B cell (primary cell): ENCODE results near the gene PVR. TPM values are rescaled to one million over a fixed set of nuclear protein-coding genes. Genes with fewer than 3 reads are reported as not detected.

Experiments
- ATAC-seq: fragments of 200-7000 bp; cut with Tn5 transposase; one replicate; pipeline ENCODE4 v1.10.0; 2021; ENCODE audit warnings: low read depth, mild to moderate bottlenecking, moderate number of reproducible peaks, moderate library complexity
- CTCF ChIA-PET: fragments of 350-600 bp; sonication (Branson Sonifier 250); formaldehyde crosslinking; loops from one replicate; lab custom pipeline; 2021; ENCODE audit warnings: antibody characterized with exemption, inconsistent platforms; lab: Charles Lee
- POLR2A ChIA-PET: fragments of 350-600 bp; sonication (Branson Sonifier 250); formaldehyde crosslinking; loops from one replicate; lab custom pipeline; 2021; ENCODE audit warnings: antibody characterized with exemption; lab: Charles Lee
- DNase-seq: peaks from one replicate; pipeline ENCODE4 v3.0.0; 2013
- H2AFZ ChIP-seq: 2 replicates; pipeline ENCODE4 v1.6.1; 2012; ENCODE audit warnings: mild to moderate bottlenecking, low read depth, low read length; ENCODE audit not compliant: insufficient read depth, poor library complexity, severe bottlenecking
- H3K27ac ChIP-seq, 2 donors: 1 replicate in 1 of 2; 2 replicates in 1 of 2; pipeline ENCODE4 v1.5.1; 2012 to 2013; ENCODE audit warnings: low read length in 2 of 2, mild to moderate bottlenecking in 2 of 2, moderate library complexity in 1 of 2
- H3K27me3 ChIP-seq, 4 experiments: fragments of 200-600 bp in 1 of 4; sonication (generic) in 1 of 4; replicated peaks in 1 of 4; 1 replicate in 2 of 4; 2 replicates in 2 of 4; pipeline versions ENCODE4 v1.6.1 to v1.7.0; 2013 to 2016; ENCODE audit warnings: low read length in 3 of 4, mild to moderate bottlenecking in 2 of 4, mixed read lengths in 1 of 4, moderate library complexity in 1 of 4; ENCODE audit not compliant: insufficient read depth in 4 of 4, control insufficient read depth in 3 of 4; ENCODE audit errors: control extremely low read depth in 1 of 4
- H3K36me3 ChIP-seq, 2 experiments: replicated peaks in 1 of 2; 1 replicate in 1 of 2; 2 replicates in 1 of 2; pipeline versions ENCODE4 v1.6.1 to v1.7.1; 2013; ENCODE audit warnings: low read length in 1 of 2; ENCODE audit not compliant: insufficient read depth in 2 of 2, control insufficient read depth in 1 of 2; ENCODE audit errors: control extremely low read depth in 1 of 2, extremely low read depth in 1 of 2
- H3K4me1 ChIP-seq, 2 donors: fragments of 200-600 bp in 1 of 2; sonication (generic) in 1 of 2; 1 replicate in 1 of 2; 2 replicates in 1 of 2; pipeline versions ENCODE4 v1.5.1 to v1.6.1; 2013 to 2017; ENCODE audit warnings: low read length in 2 of 2; ENCODE audit not compliant: control insufficient read depth in 2 of 2, insufficient read depth in 2 of 2
- H3K4me2 ChIP-seq: replicated peaks from 2 replicates; pipeline ENCODE3; 2012; ENCODE audit warnings: mild to moderate bottlenecking, low read depth, low read length; ENCODE audit not compliant: poor library complexity, severe bottlenecking
- H3K4me3 ChIP-seq, 5 experiments: fragments of 200-600 bp in 1 of 5; sonication (generic) in 1 of 5; 1 replicate in 3 of 5; 2 replicates in 2 of 5; pipeline versions ENCODE4 v1.5.1 to v1.7.0; 2011 to 2016; ENCODE audit warnings: low read length in 4 of 5, mild to moderate bottlenecking in 4 of 5, low read depth in 2 of 5, control low read depth in 1 of 5, moderate library complexity in 1 of 5; ENCODE audit not compliant: insufficient read depth in 1 of 5; ENCODE audit errors: control extremely low read depth in 1 of 5, extremely low read depth in 1 of 5
- H3K79me2 ChIP-seq: fragments of 200-600 bp; sonication (generic); one replicate; pipeline ENCODE4 v1.6.0; 2016; ENCODE audit warnings: low read length; ENCODE audit not compliant: control insufficient read depth, insufficient read depth
- H3K9ac ChIP-seq: fragments of 200-600 bp; sonication (generic); 2 replicates; pipeline ENCODE4 v1.6.1; 2017; ENCODE audit warnings: mild to moderate bottlenecking, low read length, moderate library complexity
- H3K9me3 ChIP-seq, 3 donors: one replicate each; pipeline versions ENCODE4 v1.6.1 to v1.7.1; 2013; ENCODE audit warnings: low read length in 2 of 3; ENCODE audit not compliant: control insufficient read depth in 2 of 3, insufficient read depth in 1 of 3; ENCODE audit errors: control extremely low read depth in 1 of 3
- H4K20me1 ChIP-seq: 2 replicates; pipeline ENCODE4 v1.6.0; 2012; ENCODE audit warnings: mild to moderate bottlenecking, low read length; ENCODE audit not compliant: insufficient read depth, control insufficient read depth, poor library complexity, severe bottlenecking
- H3K27ac Mint-ChIP-seq: one replicate; pipeline ENCODE4 v1.8.0; 2021; ENCODE audit warnings: mixed read lengths
- H3K27me3 Mint-ChIP-seq: one replicate; pipeline ENCODE4 v1.8.0; 2021; ENCODE audit warnings: mixed read lengths
- H3K4me1 Mint-ChIP-seq: one replicate; pipeline ENCODE4 v1.8.0; 2021; ENCODE audit warnings: mixed read lengths
- H3K4me3 Mint-ChIP-seq: one replicate; pipeline ENCODE4 v1.8.0; 2021; ENCODE audit warnings: mixed read lengths
- H3K9me3 Mint-ChIP-seq: one replicate; pipeline ENCODE4 v1.8.0; 2022; ENCODE audit warnings: mixed read lengths; ENCODE audit not compliant: insufficient read depth
- CTCF ChIP-seq: fragments of 200-600 bp; IDR thresholded peaks from one replicate; pipeline ENCODE4 v1.8.0; 2022; ENCODE audit warnings: antibody characterized with exemption, mild to moderate bottlenecking
- EZH2 ChIP-seq: IDR thresholded peaks from 2 replicates; pipeline ENCODE4 v1.6.1; 2012; ENCODE audit warnings: borderline replicate concordance, low read depth, mild to moderate bottlenecking, moderate library complexity, low read length; ENCODE audit not compliant: insufficient read depth, poor library complexity, severe bottlenecking
- WGBS: methylation state at CpG from one replicate; pipeline ENCODE4 v1.1.5; 2013; ENCODE audit warnings: missing lambda C conversion rate; ENCODE audit not compliant: insufficient coverage; 5-methylcytosine and 5-hydroxymethylcytosine counted together
- intact Hi-C: fragments of 100-400 bp; cut with micrococcal nuclease; formaldehyde crosslinking; loops from one replicate; pipeline ENCODE4 v1.10.0; 2022
- polyA plus RNA-seq: library from polyadenylated mRNA; depleted of rRNA; stranded (reverse); fragments of >200 nt; gene quantifications from 2 replicates; pipeline ENCODE4 v1.2.3, GENCODE V29; 2012
- total RNA-seq, 2 donors: library from RNA; stranded (reverse); fragments of 120-200 nt in 1 of 2; gene quantifications; 1 replicate in 1 of 2; 2 replicates in 1 of 2; pipeline versions ENCODE4 v1.2.3 to v1.2.4, GENCODE V29; 2013 to 2022

PVR gene
- total and polyA plus RNA-seq, 2 donors (not counting 1 experiment from before 2014, with no cell fraction given), result 0.09 to 0.67 TPM

GRCh38 chr19:44692379-44692721 is 48.6 kb downstream of the PVR start:
- H3K36me3 ChIP-seq, result no peaks in the 10 kb centered on the region
- H4K20me1 ChIP-seq, result no peaks in the 10 kb centered on the region
- H2AFZ ChIP-seq, result peak overlapping the region; percentile 75
- DNase-seq (no peak), ATAC-seq (no peak)
- no peak overlapping the region for H3K4me3 ChIP-seq
- ChIA-PET CTCF (interaction anchor here (1.0 to 7.2 kb wide), 4 partner anchors 31 to 78 kb away, joined by 3 to 89 read pairs (median 35); no protein-coding TSS in a partner anchor), POLR2A (interaction anchor here (1.0 kb wide), 1 partner anchor 61 kb away, joined by 3 read pairs; no protein-coding TSS in a partner anchor)
- H3K27me3 Mint-ChIP-seq, result peaks cover 15% of the 10 kb centered on the region
- peak overlapping the region; percentile 71 for H3K4me2 ChIP-seq
- intact Hi-C loops, result no loop called here
- peaks cover 18% of the 10 kb centered on the region for H3K4me1 Mint-ChIP-seq
- peaks cover 0 to 7% (median 2%) of the 10 kb centered on the region in 4 experiments for H3K27me3 ChIP-seq
- peaks cover 15 to 26% of the 10 kb centered on the region in 2 donors for H3K4me1 ChIP-seq
- 8% methylated on average over 2 of the region's 5 CpGs for WGBS
- H3K27ac Mint-ChIP-seq, result peak overlapping the region; percentile 92
- no peaks in the 10 kb centered on the region for H3K9me3 ChIP-seq
- TF ChIP-seq CTCF, result no peak
- no peak for TF ChIP-seq EZH2
- H3K79me2 ChIP-seq, result no peaks in the 10 kb centered on the region
- no peaks in the 10 kb centered on the region for H3K9me3 Mint-ChIP-seq
- H3K9ac ChIP-seq, result peak overlapping the region; percentile 23
- H3K27ac ChIP-seq, result no peak overlapping the region
- H3K4me3 Mint-ChIP-seq, result peak overlapping the region; percentile 71

GRCh38 chr19:44694184-44694579 is 50.5 kb downstream of the PVR start:
- no peak overlapping the region for H2AFZ ChIP-seq
- Mint-ChIP-seq H3K27ac (peak overlapping the region; percentile 21), H3K27me3 (peaks cover 26% of the 10 kb centered on the region), H3K4me3 (no peak overlapping the region), H3K4me1 (peaks cover 16% of the 10 kb centered on the region), H3K9me3 (no peaks in the 10 kb centered on the region)
- intact Hi-C loops, result no loop called here
- H3K4me2 ChIP-seq, result no peak overlapping the region
- CTCF ChIA-PET, result interaction anchor here (2.0 kb wide), 1 partner anchor 76 kb away, joined by 5 read pairs; no protein-coding TSS in a partner anchor
- no peaks in the 10 kb centered on the region for H3K9me3 ChIP-seq
- DNase-seq (no peak), ATAC-seq (no peak)
- POLR2A ChIA-PET, result no interaction called here
- H3K79me2 ChIP-seq, result no peaks in the 10 kb centered on the region
- TF ChIP-seq EZH2 (no peak), CTCF (no peak)
- H3K4me1 ChIP-seq, result peaks cover 15 to 23% of the 10 kb centered on the region in 2 donors
- no peak overlapping the region for H3K27ac ChIP-seq
- no peaks in the 10 kb centered on the region for H4K20me1 ChIP-seq
- H3K9ac ChIP-seq, result no peak overlapping the region
- no peak overlapping the region for H3K4me3 ChIP-seq
- 50% methylated on average over 1 of the region's 2 CpGs for WGBS
- H3K27me3 ChIP-seq, result peaks cover 0 to 13% (median 4%) of the 10 kb centered on the region in 4 experiments
- no peaks in the 10 kb centered on the region for H3K36me3 ChIP-seq
